PFSK-1 (cell line): ENCODE measurements around the gene MXD1.

Source experiments
- FOXP2 ChIP-seq: optimal IDR thresholded peaks from 2 replicates; pipeline ENCODE3; 2011; ENCODE audit warnings: borderline replicate concordance, control low read depth, inconsistent platforms; ENCODE audit not compliant: insufficient read depth; ENCODE audit errors: extremely low read length, extremely low read depth
- POLR2AphosphoS5 ChIP-seq: IDR thresholded peaks from 2 replicates; pipeline ENCODE4 v1.6.1; 2012; ENCODE audit warnings: low read depth, mild to moderate bottlenecking, control low read depth, low read length, moderate library complexity
- REST ChIP-seq, 2 experiments: IDR thresholded peaks; 2 replicates each; pipeline versions ENCODE4 v1.6.1 to v1.8.0; 2011 to 2012; ENCODE audit warnings: low read depth in 2 of 2, low read length in 2 of 2, control low read depth in 1 of 2, inconsistent platforms in 1 of 2, mild to moderate bottlenecking in 1 of 2, moderate library complexity in 1 of 2; ENCODE audit not compliant: insufficient read depth in 1 of 2
- SIN3A ChIP-seq: IDR thresholded peaks from 2 replicates; pipeline ENCODE4 v1.6.1; 2012; ENCODE audit warnings: mild to moderate bottlenecking, low read length, moderate library complexity, borderline replicate concordance; ENCODE audit not compliant: insufficient read depth
- TAF1 ChIP-seq: IDR thresholded peaks from 2 replicates; pipeline ENCODE4 v1.6.1; 2012; ENCODE audit warnings: low read length, control low read depth, borderline replicate concordance; ENCODE audit not compliant: insufficient read depth

MXD1 gene

GRCh38 chr2:69945441-69945840 is 30.5 kb downstream of the MXD1 start:
- TF ChIP-seq TAF1 = no peak
- TF ChIP-seq REST (IDR thresholded peaks at IDR 0.05; ENCODE audit: insufficient read depth in 1 of 2, low read depth in 2 of 2, low read length in 2 of 2) = no peak
- TF ChIP-seq SIN3A = no peak
- TF ChIP-seq POLR2AphosphoS5 = no peak

- TF ChIP-seq SIN3A (no peak), REST (IDR thresholded peaks at IDR 0.05; ENCODE audit: insufficient read depth in 1 of 2, low read depth in 2 of 2, low read length in 2 of 2) (no peak), POLR2AphosphoS5 (no peak), TAF1 (no peak), FOXP2 (no peak)
Observed at GRCh38 chr2:69945941-69946340, 31.0 kb downstream of the MXD1 start.

- no peak for TF ChIP-seq TAF1
- no peak for TF ChIP-seq SIN3A
- TF ChIP-seq POLR2AphosphoS5 = no peak
- TF ChIP-seq FOXP2 = no peak
- TF ChIP-seq REST (IDR thresholded peaks at IDR 0.05; ENCODE audit: insufficient read depth in 1 of 2, low read depth in 2 of 2, low read length in 2 of 2) = no peak
Observed at GRCh38 chr2:69946351-69947324, 31.7 kb downstream of the MXD1 start.

- no peak for TF ChIP-seq REST (IDR thresholded peaks at IDR 0.05; ENCODE audit: insufficient read depth in 1 of 2, low read depth in 2 of 2, low read length in 2 of 2)
- TF ChIP-seq SIN3A = no peak
- TF ChIP-seq TAF1 = no peak
- no peak for TF ChIP-seq FOXP2
- no peak for TF ChIP-seq POLR2AphosphoS5
Observed at GRCh38 chr2:69947325-69947931, 32.5 kb downstream of the MXD1 start.
